Stimulated activated CD4-positive, alpha-beta T cell treated with anti-CD3 and anti-CD28 coated beads, Interleukin-15, amount 100 ng/mL, for 1 hour (primary cell): ENCODE results near the gene DYNLT2B.
"Not testable (repeated sequence)": the region's sequence is repeated elsewhere in the genome, so short reads cannot be mapped to it uniquely, and the experiment has no call there.

Source experiments
- DNase-seq, 2 donors: peaks; one replicate each; pipeline ENCODE4 v3.0.0-alpha.2; 2020; ENCODE audit warnings: low read depth in 1 of 2, low spot score in 1 of 2

DYNLT2B gene

DNA sequence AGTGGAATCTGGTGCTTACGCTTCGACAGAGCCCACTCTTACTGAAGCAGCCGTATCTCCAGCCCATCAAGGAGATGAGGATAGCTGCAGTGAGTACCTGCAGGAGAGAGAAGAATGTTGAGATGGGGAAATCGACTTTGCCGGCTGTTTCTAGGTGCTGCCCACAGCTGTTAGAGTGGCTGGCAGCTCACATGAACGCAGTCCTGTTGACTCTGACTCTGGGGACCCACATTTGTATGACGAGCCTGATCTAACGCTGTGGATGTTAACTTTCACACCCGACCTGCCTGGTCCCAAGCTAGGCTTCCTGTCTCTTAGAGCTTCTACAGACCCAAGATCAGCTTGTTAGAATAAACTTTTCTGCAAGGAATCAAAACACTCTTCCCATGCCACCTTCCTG is 8.9 kb upstream of the DYNLT2B start:
- no peak for DNase-seq

DNA sequence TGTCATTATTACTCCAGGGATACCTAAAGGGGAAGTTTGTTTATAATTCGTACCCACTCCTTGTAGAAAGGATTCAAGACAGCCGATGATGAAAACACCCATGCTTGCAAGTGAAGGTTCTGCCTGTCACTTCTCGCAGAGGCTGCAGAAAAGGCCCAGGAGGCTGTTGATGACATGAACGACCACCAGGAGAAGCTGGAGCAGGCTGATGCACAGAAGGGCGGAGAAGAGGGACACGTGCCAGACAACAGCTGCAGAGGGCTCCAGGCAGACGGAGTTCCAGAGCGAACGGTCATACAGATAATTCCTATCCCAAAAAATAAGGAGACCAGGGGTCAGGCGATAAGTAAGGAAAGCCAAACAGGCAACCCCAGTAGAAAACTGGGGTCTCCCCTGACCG is 5.7 kb upstream of the DYNLT2B start:
- DNase-seq: no peak

DNA sequence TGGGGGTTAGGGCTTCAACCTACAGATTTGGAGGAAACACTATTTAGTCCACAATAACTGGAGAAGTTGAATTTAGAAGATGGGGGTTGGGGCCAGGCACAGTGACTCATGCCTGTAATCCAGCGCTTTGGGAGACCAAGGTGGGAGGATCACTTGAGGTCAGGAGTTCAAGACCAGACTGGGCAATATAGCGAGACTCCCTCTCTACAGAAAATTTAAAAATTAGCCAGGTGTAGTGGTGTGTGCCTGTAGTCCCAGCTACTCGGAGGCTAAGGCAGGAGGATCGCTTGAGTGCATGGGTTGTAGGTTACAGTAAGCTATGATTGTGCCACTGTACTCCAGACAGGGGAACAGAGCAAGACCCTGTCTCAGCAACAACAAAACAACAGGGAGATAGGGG is 5.0 kb upstream of the DYNLT2B start:
- no peak for DNase-seq

DNA sequence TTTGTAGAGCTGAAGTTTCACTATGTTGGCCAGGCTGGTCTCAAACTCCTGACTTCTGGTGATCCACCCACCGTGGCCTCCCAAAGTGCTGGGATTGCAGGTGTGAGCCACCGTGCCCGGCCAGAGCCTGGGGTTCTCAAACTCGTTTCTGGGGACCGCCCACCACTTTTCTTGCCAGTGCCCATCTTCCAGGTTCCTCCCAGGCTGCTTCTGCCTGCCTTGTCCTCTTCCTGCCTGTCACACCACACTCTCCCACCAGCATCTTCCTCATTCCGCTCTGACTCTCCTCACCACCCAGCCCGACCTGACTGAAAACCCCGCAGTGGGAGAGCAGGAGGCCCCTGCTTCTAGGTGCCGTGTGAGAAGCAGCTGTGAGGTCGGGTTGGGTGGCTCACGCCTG is 3.1 kb upstream of the DYNLT2B start:
- DNase-seq: no peak

DNA sequence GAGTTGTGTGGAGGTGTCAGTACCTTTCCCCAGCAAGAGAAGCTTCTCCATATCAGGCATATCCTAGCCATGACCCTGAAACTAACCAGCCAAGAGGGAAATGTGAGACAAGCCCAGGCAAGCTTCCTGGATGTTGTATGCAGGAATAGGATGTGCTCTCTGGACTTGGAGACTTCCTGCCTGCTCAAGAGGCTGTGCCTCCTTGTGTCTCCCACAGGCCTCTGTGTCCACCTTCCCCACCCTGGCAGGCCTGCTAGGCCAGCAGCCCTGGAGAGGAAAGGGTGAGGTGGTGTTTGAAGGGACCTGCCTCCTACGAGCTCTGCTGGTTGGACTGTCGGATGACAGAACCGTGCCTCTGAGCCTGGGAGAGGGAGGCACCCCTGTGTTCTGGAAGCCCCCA is 2.1 kb upstream of the DYNLT2B start:
- no peak for DNase-seq

DNA sequence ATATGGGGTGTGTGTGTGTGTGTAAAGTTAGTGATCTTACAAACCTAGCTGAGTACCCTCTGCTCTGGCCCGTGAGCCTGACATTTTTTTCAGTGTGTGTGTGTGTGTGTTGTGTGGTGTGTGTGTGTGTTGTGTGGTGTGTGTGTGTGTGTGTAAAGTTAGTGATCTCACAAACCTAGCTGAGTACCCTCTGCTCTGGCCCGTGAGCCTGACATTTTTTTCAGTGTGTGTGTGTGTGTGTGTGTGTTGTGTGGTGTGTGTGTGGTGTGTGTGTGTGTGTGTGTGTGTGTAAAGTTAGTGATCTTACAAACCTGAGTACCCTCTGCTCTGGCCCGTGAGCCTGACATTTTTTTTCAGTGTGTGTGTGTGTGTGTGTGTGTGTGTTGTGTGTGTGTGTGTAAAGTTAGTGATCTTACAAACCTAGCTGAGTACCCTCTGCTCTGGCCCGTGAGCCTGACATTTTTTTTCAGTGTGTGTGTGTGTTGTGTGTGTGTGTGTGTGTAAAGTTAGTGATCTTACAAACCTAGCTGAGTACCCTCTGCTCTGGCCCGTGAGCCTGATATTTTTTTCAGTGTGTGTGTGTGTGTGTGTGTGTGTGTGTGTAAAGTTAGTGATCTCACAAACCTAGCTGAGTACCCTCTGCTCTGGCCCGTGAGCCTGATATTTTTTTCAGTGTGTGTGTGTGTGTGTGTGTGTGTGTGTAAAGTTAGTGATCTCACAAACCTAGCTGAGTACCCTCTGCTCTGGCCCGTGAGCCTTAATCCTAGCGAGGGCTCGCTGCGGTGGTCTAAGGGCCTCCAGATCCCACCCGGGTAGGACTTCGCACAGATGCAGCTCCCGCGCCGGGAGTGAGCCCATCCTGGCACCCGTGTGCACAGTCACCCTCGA is 997 bp downstream of the DYNLT2B start:
- DNase-seq: not testable (repeated sequence)

DNA sequence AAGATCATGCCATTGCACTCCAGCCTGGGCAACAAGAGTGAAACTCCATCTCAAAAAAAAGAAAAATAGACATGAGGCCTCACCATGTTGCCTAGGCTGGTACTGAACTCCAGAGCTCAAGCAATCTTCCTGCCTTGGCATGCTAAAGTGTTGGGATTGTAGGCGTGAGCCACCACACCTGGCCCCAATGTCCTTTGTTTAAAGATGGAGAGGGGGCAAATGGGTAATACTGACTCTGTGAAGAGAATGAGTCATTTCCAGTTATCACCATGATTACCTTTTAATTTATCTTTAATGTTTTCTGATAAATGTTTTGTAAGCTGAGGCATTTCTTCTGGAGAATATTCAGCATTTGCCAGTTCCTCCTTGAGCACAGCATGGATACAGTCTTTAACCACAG is 2.2 kb downstream of the DYNLT2B start:
- DNase-seq: no peak

DNA sequence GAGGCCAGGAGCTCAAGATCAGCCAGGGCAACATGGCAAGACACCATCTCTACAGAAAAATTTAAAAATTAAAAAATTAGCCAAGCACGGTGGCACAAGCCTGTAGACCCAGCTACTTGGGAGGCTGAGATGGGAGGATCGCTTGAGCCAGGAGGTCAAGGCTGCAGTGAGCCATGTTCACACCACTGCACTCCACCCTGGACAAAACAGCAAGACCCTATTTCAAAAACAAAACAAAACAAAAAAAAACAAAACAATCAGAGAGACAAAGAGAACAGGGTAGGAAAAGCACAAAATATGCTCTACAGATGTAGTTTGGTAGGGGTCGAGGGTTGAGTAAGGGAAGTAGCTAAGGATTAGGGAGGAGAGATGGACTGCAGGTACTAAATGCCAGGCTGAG is 3.4 kb downstream of the DYNLT2B start:
- DNase-seq: no peak

DNA sequence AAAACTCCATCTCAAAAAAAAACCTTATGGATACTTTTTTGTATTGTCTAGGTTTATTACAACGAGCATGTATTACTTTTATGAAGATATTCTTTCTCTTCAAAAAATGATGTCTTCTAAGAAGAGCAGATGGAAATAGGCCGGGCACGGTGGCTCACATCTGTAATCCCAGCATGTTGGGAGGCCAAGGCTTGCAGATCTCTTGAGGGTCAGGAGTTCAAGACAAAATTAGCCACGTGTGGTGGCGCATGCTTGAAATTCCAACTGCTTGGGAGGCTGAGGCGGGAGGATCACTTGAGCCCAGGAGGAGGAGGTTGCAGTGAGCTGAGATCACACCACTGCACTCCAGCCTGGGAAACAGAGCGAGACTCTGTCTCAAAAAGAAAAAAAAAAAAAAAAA is 4.0 kb downstream of the DYNLT2B start:
- DNase-seq: not testable (repeated sequence)

DNA sequence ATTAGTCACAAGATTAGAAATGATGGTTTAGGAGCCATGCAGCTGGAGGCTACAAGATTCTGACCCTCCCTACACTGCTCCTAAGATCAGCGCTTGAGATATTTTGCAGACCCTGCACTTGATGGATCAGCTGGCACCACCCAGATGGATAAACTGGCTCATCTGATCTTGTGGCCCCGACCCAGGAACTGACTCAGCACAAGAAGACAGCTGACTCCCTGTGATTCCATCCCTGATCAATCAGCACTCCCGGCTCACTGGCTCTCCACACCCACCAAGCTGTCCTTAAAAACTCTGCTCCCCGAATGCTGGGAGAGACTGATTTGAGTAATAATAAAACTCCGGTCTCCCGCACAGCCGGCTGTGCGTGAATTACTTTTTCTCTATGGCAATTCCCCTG is 15.1 kb downstream of the DYNLT2B start:
- DNase-seq: not testable (repeated sequence)

DNA sequence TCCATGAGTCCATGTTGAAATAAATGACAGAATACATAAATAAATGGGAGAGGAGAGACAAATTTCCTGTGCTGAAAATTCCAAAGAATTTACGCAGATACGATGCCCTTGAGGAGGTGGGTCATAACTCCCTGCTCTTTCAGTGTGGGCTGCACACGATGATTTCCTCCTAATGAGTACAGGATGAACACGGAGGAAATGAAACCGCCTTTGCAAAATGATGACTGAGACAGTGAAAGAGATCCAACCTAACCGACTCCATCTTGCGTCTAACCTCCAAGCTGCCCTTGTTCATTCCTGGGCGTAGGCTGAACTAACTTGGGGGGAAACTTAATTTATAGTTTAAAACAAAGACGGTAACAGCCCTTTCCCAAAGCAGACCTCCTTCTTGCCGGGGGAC is 15.5 kb downstream of the DYNLT2B start:
- DNase-seq: not testable (repeated sequence)

DNA sequence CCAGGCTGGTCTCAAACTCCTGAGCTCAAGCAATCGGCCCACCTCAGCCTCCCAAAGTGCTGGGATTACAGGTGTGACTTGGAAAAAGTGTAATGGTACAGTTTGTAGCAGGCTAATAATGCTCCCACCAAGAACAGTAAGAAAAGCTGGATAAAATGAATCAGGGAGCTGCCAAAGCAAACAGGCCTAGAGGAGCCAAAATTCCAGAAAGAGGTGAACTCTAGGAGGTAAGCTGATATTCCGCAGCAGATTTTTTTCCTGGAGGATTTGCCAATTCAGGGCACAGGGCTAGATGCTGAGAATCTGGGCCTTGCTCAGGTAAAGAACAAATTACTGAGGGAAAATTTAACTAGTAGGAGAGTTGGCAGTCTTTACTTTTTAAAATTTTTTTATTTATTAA is 19.5 kb downstream of the DYNLT2B start:
- no peak for DNase-seq

DNA sequence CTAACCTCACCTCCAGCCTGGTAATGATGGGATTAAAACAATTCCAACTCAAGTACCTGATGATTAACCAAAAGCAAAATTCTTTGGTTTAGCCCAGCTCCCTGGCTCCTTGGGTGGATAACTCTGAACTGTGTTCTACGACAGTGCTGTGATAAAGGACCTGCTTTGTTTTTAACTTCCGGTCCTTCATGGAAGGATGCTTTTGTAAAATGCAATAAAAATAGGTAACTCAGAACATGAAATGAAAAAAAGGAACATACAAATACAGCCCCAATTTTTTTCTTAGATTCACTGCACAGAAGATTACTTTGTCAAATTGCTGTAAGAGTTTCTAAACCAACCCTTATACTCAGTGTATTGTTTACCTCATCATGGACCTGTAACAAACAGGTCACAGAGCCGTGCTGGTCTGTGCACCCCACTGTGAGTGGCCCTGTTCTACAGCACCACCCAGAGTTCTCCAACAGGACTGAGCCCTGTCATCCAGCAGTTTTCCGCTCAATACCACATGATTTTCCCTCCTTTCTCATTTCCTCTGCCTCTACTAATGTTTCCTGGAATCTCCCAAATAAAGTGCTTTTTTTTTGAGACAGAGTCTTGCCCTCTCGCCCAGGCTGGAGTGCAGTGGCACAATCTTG is 25.6 kb downstream of the DYNLT2B start:
- DNase-seq: no peak

DNA sequence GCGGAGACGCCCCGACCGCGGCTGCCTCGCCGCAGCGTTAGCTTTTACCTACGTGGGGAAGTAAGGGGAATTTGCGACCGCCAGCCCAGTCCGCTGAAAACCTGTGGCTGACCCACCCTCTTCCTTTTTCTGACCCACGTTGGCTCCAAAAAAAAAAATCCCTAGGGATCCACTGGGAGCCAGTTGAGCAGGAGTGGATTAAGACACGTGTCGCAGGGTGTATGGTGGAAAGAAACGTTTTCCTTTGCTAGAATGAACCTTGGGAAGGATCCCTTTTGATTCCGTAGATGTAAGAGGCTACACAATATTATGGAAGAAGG is 29.9 kb downstream of the DYNLT2B start:
- no peak for DNase-seq

DNA sequence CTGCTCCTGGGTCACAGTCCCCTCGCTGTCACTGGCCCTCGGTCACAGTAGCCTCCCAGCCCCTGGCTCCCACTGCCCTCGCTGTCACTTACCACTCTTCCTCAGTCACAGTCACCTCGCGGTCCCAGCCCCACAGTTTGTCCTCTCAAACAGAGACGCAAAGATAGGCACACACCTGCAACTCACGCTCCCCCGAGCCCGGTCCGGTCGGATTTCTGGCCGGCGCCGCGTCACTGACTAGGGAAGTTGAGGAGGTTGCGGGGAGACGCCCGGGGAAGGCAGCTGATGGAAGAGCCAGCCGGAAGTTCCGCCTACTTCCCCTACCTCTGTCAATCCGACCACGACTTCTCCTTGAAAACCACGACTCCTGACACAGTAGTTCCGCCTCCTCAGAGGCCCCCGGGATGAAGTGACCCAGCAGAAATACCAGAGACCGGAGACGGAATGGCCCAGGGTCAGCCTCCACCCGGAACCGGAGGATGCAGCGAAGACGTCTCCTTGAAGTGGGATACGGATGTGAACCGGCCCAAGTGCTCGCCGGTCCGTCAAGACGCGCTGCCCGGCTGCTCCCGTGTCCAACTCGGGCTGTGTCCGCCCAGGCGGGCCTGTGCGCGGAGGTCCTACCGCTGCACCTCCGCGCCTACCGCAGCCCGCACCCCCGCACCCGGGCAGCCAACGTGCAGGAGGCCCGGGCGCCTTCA is 30.4 kb downstream of the DYNLT2B start, which contains the start of gene PCYT1A:
Gene PCYT1A (minus strand): TSS at position 287 of the 701 bp plus-strand sequence. CDS start 17,195 bp downstream, outside the sequence.
- DNase-seq: peak; percentile 39 to 54

DNA sequence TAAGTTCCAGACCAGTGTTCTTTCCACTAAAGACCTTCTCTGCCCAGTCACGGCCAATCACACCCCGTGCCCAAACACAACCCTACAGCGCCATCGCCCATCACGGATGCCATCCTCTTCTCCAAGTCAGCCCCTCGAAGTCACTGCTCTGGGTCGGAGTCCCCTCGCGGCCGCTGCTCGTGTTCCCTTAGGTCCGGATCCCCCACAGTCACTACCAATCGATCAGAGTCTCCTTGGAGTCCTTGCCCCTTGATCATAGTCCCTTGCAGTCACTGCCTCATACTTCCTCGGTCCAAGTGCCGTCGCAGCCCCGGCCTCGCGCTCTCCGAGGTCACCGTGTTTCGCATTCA is 31.0 kb downstream of the DYNLT2B start:
- no peak for DNase-seq

DNA sequence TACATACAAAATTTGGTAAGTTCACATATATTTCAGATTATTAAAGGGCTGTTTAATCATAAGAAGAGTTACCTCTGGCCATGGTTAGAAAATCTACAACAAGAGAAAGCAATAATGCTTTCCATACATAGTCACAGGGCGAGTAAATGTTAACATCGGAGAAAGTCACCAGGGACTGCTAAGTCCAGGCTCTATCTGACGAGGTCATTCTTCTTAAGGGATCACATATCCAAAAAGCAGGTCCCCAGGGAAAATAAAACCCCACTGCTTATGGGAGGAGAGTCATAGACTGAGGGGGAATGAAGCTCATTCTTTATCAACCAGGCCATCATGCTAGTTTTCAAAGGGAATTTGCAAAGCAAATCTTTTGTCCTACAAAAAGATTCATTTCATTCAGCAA is 33.6 kb downstream of the DYNLT2B start:
- no peak for DNase-seq

DNA sequence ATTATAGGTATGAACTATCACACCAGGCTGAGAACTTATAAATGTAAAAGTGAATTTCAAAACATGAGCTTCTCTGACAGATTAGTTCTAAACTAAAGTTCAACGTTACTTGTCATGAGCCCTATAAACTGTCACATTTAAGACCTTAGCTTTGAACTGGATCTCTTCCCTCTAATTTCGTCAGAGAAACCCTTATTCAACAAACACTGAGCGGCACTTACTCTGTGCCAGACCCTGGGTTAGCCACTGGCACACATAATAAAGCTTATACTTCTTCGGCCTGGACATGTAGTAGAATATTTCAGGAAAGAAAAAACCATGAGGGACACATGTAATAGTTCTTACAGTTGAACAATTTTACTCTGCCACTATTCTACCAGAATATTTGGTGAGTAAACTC is 36.1 kb downstream of the DYNLT2B start:
- DNase-seq: no peak

DNA sequence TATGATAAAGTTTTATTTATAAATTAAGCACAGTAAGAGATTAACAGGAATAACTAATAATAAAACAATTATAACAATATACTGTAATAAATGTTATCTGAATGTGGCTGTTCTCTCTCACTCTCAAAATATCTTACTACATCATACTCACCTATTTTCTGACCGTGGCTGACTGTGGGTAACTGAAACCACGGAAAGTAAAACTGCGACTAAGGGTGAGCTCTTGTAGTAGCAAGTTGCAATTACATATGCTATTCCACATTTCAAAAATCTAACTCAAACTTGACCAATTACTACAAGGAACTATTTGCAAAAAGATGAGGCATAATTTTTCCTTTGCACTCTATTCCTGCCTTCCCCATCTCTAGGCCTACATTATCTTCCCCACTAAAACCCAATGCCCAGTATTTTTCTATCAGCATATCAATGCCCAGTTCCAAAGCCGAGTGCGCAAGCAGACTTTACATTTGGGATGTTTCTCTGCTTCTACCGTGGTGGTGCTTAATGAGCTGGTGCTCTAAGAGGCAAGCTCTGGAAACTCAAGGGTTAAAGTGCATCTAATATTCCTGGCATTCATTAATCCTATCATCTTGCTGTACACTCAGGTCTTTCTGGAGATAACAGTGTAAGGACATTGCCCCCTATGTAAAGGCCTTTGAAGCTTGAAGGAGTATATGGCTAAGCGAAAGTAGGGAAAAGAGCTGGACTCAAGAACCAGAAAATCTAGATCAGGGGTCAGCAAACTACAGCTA is 37.2 kb downstream of the DYNLT2B start:
- no peak for DNase-seq

DNA sequence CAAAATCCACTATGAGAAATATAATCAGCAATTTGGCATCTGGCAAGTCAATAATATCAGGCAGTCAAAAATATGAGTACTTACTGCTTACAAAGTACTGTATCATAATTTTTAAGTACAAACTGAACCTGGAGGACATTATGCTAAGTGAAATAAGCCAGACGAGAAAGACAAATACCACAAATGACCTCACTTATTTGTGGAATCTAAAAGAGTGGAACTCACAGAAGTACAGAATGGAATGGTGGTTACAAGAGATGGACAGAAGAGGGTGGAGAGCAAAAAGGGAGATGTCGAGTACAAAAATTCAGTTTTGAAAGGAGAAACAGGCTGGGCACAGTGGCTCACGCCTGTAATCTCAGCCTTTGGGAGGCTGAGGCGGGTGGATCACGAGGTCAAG is 42.9 kb downstream of the DYNLT2B start:
- DNase-seq: no peak

DNA sequence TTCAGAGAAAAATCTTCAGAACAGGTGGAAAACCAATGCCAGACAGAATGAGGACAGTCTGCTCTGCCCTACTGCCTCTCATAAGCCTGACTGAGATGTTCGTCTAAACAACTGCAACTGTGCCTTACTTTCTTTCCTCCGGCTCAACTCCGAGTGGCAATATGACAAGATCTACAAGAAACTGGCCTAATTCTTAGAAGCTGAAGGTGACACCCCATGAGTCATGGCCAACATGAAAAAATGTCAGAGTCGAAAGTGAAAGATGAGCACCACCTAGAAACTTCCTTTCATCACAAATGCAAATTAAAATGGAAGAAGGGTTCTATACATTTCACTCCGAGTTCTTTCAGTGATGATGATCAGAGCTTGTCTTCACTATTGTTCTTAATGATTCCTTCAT is 43.5 kb downstream of the DYNLT2B start:
- peak in 1 of 2 donors; percentile 35 for DNase-seq

DNA sequence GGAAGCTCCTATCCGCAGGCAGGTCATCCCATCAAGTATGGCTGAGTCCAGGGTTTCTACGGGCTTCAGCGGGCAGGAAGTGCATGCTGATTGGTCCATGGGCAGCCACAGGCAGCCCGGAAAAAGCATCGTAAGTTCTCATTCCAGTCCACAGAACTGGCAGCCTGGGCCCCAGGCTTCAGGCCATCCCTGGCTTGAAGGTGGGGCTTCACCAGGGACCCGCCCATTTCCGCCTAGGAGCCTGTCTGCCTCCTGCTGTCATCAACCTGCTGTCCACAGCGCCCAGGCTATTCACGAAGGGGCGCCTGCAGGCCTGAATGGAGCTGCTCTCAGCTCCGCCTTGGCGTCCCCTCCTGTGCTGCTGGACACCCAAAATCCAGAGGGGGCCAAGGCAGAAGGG is 44.4 kb downstream of the DYNLT2B start:
- no peak for DNase-seq
